Liver (tissue), 9 donors: ENCODE data around the gene CHD5. TPM values are rescaled to one million over a fixed set of nuclear protein-coding genes. Genes with fewer than 3 reads are reported as not detected.

Source experiments
- DNase-seq: peaks from one replicate; pipeline ENCODE4 v3.0.0-alpha.2; 2017; ENCODE audit warnings: low spot score
- H3K27ac ChIP-seq, 2 donors: one replicate each; pipeline ENCODE4 v1.7.0; 2013; ENCODE audit warnings: inconsistent platforms in 2 of 2, low read length in 2 of 2, control low read depth in 1 of 2, low read depth in 1 of 2, mild to moderate bottlenecking in 1 of 2
- H3K27me3 ChIP-seq, 4 donors: one replicate each; pipeline versions ENCODE4 v1.6.1 to v1.7.0; 2013; ENCODE audit warnings: low read length in 3 of 4, inconsistent platforms in 1 of 4, mild to moderate bottlenecking in 1 of 4, moderate library complexity in 1 of 4; ENCODE audit not compliant: control insufficient read depth in 4 of 4, insufficient read depth in 4 of 4
- H3K36me3 ChIP-seq, 4 donors: one replicate each; pipeline versions ENCODE4 v1.6.1 to v1.7.0; 2013; ENCODE audit warnings: low read length in 3 of 4, mild to moderate bottlenecking in 3 of 4, low read depth in 1 of 4, moderate library complexity in 1 of 4; ENCODE audit not compliant: control insufficient read depth in 4 of 4, insufficient read depth in 3 of 4
- H3K4me1 ChIP-seq, 4 donors: one replicate each; pipeline versions ENCODE4 v1.6.1 to v1.7.0; 2013; ENCODE audit warnings: low read length in 3 of 4, mild to moderate bottlenecking in 3 of 4, moderate library complexity in 1 of 4; ENCODE audit not compliant: control insufficient read depth in 4 of 4, insufficient read depth in 4 of 4
- H3K4me3 ChIP-seq, 3 donors: one replicate each; pipeline versions ENCODE4 v1.6.1 to v1.7.0; 2013; ENCODE audit warnings: low read length in 3 of 3, control low read depth in 1 of 3, low read depth in 1 of 3, mild to moderate bottlenecking in 1 of 3
- H3K9ac ChIP-seq, 2 donors: one replicate each; pipeline ENCODE4 v1.7.0; 2013; ENCODE audit warnings: low read length in 2 of 2, mild to moderate bottlenecking in 2 of 2, moderate library complexity in 2 of 2, control low read depth in 1 of 2, low read depth in 1 of 2
- H3K9me3 ChIP-seq, 4 donors: one replicate each; pipeline versions ENCODE4 v1.6.1 to v1.7.0; 2013; ENCODE audit warnings: low read length in 3 of 4; ENCODE audit not compliant: control insufficient read depth in 4 of 4
- ATF3 ChIP-seq: IDR thresholded peaks from 2 replicates; pipeline ENCODE4 v1.6.1; 2016; ENCODE audit warnings: antibody characterized with exemption
- CTCF ChIP-seq: fragments of 150-350 bp; IDR thresholded peaks from 2 replicates; pipeline ENCODE4 v1.5.1; 2017; ENCODE audit warnings: improper control_type of control experiment, low read depth, low read length; ENCODE audit not compliant: missing input control
- EGR1 ChIP-seq, 2 donors: IDR thresholded peaks; 2 replicates each; pipeline ENCODE4 v1.6.1; 2016 to 2018; ENCODE audit warnings: antibody characterized with exemption in 2 of 2, low read depth in 2 of 2
- FOXA2 ChIP-seq: IDR thresholded peaks from 2 replicates; pipeline ENCODE4 v1.6.1; 2016; ENCODE audit warnings: antibody characterized with exemption
- GABPA ChIP-seq, 2 donors: IDR thresholded peaks in 1 of 2; conservative IDR thresholded peaks in 1 of 2; 2 replicates each; pipeline ENCODE4 v1.6.1; 2016; ENCODE audit warnings: antibody characterized with exemption in 2 of 2, mild to moderate bottlenecking in 1 of 2, moderate library complexity in 1 of 2
- HNF4A ChIP-seq, 2 donors: conservative IDR thresholded peaks; 2 replicates each; pipeline ENCODE4 v1.6.1; 2016; ENCODE audit warnings: antibody characterized with exemption in 2 of 2, mild to moderate bottlenecking in 2 of 2
- HNF4G ChIP-seq: IDR thresholded peaks from 2 replicates; pipeline ENCODE4 v1.6.1; 2016; ENCODE audit warnings: antibody characterized with exemption
- JUND ChIP-seq, 2 donors: IDR thresholded peaks; 2 replicates each; pipeline ENCODE4 v1.6.1; 2016; ENCODE audit warnings: antibody characterized with exemption in 2 of 2
- MAX ChIP-seq: IDR thresholded peaks from 2 replicates; pipeline ENCODE4 v1.6.1; 2016; ENCODE audit warnings: antibody characterized with exemption
- NR2F2 ChIP-seq: IDR thresholded peaks from 2 replicates; pipeline ENCODE4 v1.6.1; 2016; ENCODE audit warnings: antibody characterized with exemption
- RAD21 ChIP-seq, 2 donors: IDR thresholded peaks; 2 replicates each; pipeline ENCODE4 v1.6.1; 2016; ENCODE audit warnings: antibody characterized with exemption in 2 of 2, mild to moderate bottlenecking in 2 of 2
- SP1 ChIP-seq: IDR thresholded peaks from 2 replicates; pipeline ENCODE4 v1.6.1; 2018; ENCODE audit warnings: antibody characterized with exemption, mild to moderate bottlenecking
- TAF1 ChIP-seq: conservative IDR thresholded peaks from 2 replicates; pipeline ENCODE4 v1.6.1; 2016; ENCODE audit warnings: antibody characterized with exemption, mild to moderate bottlenecking
- ZBTB33 ChIP-seq: IDR thresholded peaks from 2 replicates; pipeline ENCODE4 v1.6.1; 2016; ENCODE audit warnings: antibody characterized with exemption
- WGBS: extraction: QIAGEN DNeasy Blood & Tissue Kit; methylation state at CpG from one replicate; pipeline ENCODE4 v1.1.7; 2013; 5-methylcytosine and 5-hydroxymethylcytosine counted together
- polyA plus RNA-seq, 2 donors: library from polyadenylated mRNA; stranded (reverse) in 1 of 2; unstranded in 1 of 2; fragments of 200-250 nt in 1 of 2; fragments of >200 nt in 1 of 2; fragmentation: Nextera tagmentation in 1 of 2; extraction: Ambion mirVana in 1 of 2; gene quantifications; one replicate each; pipeline versions ENCODE4 v1.2.1 to v1.2.3, GENCODE V29; 2013 to 2015
- total RNA-seq, 2 donors: library from RNA; depleted of rRNA; stranded (reverse); fragments of >200 nt; gene quantifications; one replicate each; pipeline ENCODE4 v1.2.3, GENCODE V29; 2014
- donor health status: healthy.
- donor health status: healthy.
- donor health status: healthy.
- donor health status: healthy.
- donor health status: healthy.

CHD5 gene
- total and polyA plus RNA-seq, 4 donors = under 0.01 to 0.08 TPM; not detected in 2

- no peak overlapping the region for H3K9ac ChIP-seq
- WGBS = 83% methylated on average over 13 of the region's 13 CpGs
Observed at GRCh38 chr1:6184083-6184783, 4.1 kb upstream of the CHD5 start.

GRCh38 chr1:6183520-6183989 is 3.4 kb upstream of the CHD5 start:
- Histone ChIP-seq H3K27ac (no peak overlapping the region), H3K4me1 (peaks cover 2 to 4% (median 3%) of the 10 kb centered on the region in 4 donors), H3K36me3 (peaks cover 3 to 25% (median 16%) of the 10 kb centered on the region in 4 donors), H3K9me3 (no peaks in the 10 kb centered on the region), H3K4me3 (no peak overlapping the region), H3K9ac (no peak overlapping the region), H3K27me3 (peaks cover 2 to 4% (median 3%) of the 10 kb centered on the region in 4 donors)
- 65% methylated on average over 6 of the region's 6 CpGs for WGBS
- no peak for DNase-seq
- TF ChIP-seq SP1 (no peak), ATF3 (no peak), CTCF (peak; percentile 2)

More at GRCh38 chr1:6184083-6184783, 4.1 kb upstream of the CHD5 start:
- H3K27ac ChIP-seq = no peak overlapping the region
- peaks cover 0 to 3% (median 0%) of the 10 kb centered on the region in 4 donors for H3K27me3 ChIP-seq
- H3K36me3 ChIP-seq = peaks cover 3 to 30% (median 18%) of the 10 kb centered on the region in 4 donors
- DNase-seq = no peak
- peaks cover 0 to 2% (median 0%) of the 10 kb centered on the region in 4 donors for H3K4me1 ChIP-seq
- TF ChIP-seq GABPA (IDR thresholded peaks at IDR 0.05 in 1 of 2, conservative IDR thresholded peaks at IDR 0.05 in 1 of 2) = no peak
- no peak for TF ChIP-seq RAD21 (IDR thresholded peaks at IDR 0.05)
- no peak for TF ChIP-seq EGR1 (IDR thresholded peaks at IDR 0.05; ENCODE audit: low read depth in 2 of 2)
- no peak for TF ChIP-seq CTCF
- no peak for TF ChIP-seq SP1
- TF ChIP-seq ATF3 = no peak
- no peak for TF ChIP-seq HNF4G
- no peak for TF ChIP-seq MAX
- H3K4me3 ChIP-seq = no peak overlapping the region
- no peaks in the 10 kb centered on the region for H3K9me3 ChIP-seq

- DNase-seq = no peak
- no peak overlapping the region for H3K27ac ChIP-seq
- H3K4me1 ChIP-seq = peaks cover 2 to 4% (median 3%) of the 10 kb centered on the region in 4 donors
- peaks cover 3 to 9% (median 6%) of the 10 kb centered on the region in 4 donors for H3K27me3 ChIP-seq
- no peaks in the 10 kb centered on the region for H3K9me3 ChIP-seq
- no peak overlapping the region for H3K4me3 ChIP-seq
- H3K9ac ChIP-seq = no peak overlapping the region
- whole genome bisulfite sequencing = 17% methylated on average over 10 of the region's 10 CpGs
- H3K36me3 ChIP-seq = peaks cover 0 to 11% (median 7%) of the 10 kb centered on the region in 4 donors
- TF ChIP-seq ZBTB33 (no peak), GABPA (IDR thresholded peaks at IDR 0.05 in 1 of 2, conservative IDR thresholded peaks at IDR 0.05 in 1 of 2) (no peak), HNF4A (conservative IDR thresholded peaks at IDR 0.05) (no peak), JUND (IDR thresholded peaks at IDR 0.05) (no peak), NR2F2 (no peak), FOXA2 (no peak), TAF1 (no peak), CTCF (no peak), ATF3 (no peak)
Observed at GRCh38 chr1:6181347-6181770, 1.2 kb upstream of the CHD5 start.
